NOMO-1 treated with dmso at 0.1 percent for 144 hours (cell line): ENCODE results near the gene AMPH.

Experiments
- DNase-seq: peaks from one replicate; lab custom pipeline; 2025; ENCODE audit not compliant: unreplicated experiment; lab: John Stamatoyannopoulos, UW

AMPH gene

GRCh38 chr7:38630720-38631673 lies at the start of gene AMPH:
Gene AMPH, minus strand, starts transcription at chr7:38631373. Its CDS starts 22 bp downstream, at chr7:38631351.
- DNase-seq, result no peak

DNA sequence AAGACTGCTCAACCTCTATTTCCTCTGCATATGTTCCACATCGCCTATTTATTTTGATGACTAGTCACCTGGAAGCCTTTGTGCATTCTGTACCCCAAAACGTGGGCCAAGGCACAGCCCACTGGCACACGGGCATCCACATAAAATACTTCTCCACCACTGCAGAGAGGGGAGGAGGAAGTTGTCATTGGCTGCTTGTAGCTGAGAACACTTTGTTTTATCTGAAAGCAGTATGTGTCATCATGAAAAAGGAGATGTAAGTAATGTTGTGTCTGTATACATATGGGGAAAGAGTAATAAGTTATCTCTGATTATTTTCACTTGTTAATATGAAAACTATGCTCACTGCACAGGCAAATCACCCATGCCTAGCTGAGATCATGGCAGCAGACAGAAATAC lies 48.2 kb upstream of the AMPH start:
- no peak for DNase-seq

DNA sequence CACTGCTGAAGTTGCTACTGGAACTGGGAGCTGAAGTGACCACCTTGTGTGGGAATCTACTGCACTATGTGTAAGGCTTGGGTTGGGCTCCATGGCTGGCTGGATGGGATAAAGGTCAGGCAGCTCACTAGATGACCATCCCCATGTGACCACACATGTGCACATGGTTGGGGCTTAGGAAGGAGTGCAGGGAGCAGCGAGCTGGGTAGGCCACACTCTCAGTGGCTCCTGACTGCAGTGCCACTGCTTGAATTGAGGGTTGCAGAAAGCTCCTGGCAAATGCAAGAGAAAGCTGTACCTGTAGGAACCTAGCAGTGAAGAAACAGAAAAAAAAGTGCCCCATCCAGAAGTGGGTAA lies 47.5 kb upstream of the AMPH start:
- no peak for DNase-seq

- DNase-seq, result no peak
These were observed 47.0 kb upstream of the AMPH start for GRCh38 chr7:38677981-38678697.

DNA sequence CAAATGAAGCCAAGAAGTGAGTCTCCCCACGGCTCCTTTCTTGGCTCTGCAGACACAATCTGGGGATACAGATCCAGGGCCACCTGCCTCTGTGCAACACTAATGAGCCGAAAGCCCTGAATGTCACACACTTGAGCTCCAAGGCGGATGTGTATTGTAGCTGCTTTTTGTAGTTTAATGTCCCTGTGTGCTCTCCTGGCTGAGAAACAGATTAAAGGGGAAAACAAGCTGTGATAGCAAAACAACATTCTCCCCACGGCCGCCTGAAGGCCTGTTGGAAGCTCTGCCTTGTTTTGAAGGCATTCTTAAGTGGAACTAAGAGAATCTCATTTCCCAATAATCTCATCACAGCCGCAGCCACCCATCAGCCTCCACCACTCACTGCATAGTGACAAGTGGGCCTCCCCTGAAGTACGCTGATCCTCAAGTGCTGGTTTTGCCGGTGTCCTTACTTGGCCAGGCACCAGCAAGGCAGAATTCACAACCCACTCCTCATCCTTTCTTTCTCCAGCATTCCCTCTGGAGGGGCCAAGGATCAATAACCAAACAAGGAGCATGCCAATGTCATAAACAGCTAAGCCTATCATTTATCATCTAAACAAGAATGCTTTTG lies 44.4 kb upstream of the AMPH start:
- DNase-seq, result no peak

DNA sequence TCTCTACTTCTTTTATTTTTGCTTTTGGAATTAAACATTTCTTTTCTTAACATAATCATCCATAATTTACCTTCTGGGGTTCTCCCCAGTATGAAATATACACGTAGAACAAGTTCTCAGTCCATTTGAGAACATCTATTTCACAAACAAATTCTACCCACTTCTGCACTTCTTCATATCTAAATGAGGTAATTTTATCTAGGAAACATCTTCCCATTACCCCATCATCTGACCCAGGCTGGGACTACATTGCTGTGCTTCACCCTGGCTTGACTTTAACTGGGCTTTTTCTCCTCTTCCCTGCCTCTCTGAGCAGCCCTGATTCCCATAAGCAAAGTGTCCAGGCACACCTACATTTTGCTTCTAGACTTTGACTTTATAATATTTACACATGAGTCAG lies 43.3 kb upstream of the AMPH start:
- no peak for DNase-seq

GRCh38 chr7:38673795-38674194 lies 42.6 kb upstream of the AMPH start:
- DNase-seq, result no peak

- DNase-seq, result no peak
These were observed 41.0 kb upstream of the AMPH start for GRCh38 chr7:38671911-38672905.

GRCh38 chr7:38669965-38670520 lies 38.9 kb upstream of the AMPH start:
- DNase-seq, result no peak

GRCh38 chr7:38664972-38665371 lies 33.8 kb upstream of the AMPH start:
- DNase-seq, result no peak

- peak; percentile 17 for DNase-seq
These were observed 29.4 kb upstream of the AMPH start for GRCh38 chr7:38660427-38661099.

DNA sequence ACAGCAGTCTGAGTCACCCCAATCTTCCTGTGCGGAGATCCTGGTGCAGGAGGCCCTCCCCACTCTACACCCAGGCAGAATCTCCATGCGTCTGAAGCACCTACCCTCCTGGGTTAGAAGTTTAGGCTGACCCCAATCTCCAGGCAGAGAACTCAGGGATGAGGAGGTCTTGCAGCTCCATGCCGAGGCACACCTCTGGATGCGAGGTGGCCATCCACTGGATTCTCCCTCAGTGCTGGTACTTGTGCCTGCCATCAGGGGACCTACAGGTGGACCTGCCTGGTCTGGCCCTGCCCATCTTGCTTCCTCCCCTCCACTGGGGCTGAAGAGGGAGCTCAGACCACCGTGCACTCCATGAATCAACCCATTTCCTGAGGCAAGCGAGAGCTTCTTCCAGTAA lies 28.8 kb upstream of the AMPH start:
- no peak for DNase-seq

DNA sequence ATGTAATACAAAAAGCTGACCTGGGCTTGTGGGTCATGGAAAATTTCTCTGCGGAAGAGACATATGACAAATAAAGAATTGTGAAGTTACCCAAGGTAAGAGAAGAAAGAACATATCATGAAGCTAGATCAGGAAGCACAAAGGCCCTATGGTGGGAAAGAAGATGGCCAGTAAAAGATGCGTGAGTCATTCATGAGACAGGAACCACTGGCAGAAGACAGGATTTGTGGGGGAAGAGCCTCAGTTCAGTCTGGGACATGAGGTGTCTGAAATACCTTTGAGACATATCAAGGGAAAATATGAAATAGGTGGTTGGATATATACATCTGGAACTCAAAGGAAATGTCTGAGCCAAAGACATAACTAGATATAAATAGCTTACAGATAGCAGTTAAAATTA lies 27.7 kb upstream of the AMPH start:
- DNase-seq, result no peak

DNA sequence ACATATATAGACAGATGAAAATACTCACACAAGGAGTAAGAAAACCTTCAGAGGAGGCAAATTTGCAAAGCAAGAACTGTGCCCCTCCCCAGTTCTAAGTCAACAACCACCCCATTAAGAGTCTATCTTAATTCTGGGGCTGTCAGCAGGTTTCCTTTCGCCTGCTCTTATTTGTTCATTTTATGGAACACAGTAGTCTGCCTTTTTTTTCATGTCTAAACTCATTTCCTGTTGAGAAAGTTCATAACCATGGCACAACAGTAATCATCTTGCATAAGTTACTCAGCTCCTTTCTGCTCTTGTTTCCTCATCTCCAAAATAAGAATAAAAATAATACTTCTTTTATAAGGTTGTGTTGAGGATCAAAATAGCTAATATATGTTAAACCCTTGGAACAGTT lies 25.8 kb upstream of the AMPH start:
- DNase-seq, result peak; percentile 6

DNA sequence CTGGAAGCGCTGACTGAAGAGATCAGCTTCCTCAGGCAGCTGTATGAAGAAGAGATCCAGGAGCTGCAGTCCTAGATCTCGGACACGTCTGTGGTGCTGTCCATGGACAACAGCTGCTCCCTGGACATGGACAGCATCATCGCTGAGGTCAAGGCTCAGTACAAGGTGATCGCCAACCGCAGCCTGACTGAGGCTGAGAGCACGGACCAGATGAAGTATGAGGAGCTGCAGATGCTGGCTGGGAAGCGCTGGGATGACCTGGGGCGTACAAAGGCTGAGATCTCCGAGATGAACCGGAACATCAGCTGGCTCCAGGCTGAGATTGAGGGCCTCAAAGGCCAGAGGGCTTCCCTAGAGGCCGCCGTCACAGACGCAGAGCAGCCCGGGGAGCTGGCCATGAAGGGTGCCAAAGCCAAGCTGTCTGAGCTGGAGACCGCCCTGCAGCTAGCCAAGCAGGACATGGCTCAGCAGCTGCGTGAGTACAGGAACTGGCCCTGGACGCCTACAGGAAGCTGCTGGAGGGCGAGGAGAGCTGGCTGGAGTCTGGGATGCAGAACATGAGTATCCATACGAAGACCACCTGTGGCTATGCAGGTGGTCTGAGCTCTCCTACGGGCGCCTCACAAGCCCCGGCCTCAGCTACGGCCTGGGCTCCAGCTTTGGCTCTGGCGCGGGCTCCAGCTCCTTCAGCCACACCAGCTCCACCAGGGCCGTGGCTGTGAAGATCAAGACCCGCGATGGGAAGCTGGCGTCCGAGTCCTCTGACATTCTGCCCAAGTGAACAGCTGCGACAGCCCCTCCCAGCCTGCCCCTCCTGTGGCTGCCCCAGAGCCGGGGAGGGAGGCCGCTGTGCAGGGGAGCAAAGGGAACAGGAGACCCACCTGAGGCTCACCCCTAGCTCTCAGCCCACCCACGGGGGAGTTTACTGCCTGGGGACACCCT lies 24.9 kb upstream of the AMPH start:
- no peak for DNase-seq

GRCh38 chr7:38637957-38638356 lies 6.8 kb upstream of the AMPH start:
- DNase-seq, result no peak

- DNase-seq, result no peak
These were observed 1.2 kb upstream of the AMPH start for GRCh38 chr7:38632411-38632810.

DNA sequence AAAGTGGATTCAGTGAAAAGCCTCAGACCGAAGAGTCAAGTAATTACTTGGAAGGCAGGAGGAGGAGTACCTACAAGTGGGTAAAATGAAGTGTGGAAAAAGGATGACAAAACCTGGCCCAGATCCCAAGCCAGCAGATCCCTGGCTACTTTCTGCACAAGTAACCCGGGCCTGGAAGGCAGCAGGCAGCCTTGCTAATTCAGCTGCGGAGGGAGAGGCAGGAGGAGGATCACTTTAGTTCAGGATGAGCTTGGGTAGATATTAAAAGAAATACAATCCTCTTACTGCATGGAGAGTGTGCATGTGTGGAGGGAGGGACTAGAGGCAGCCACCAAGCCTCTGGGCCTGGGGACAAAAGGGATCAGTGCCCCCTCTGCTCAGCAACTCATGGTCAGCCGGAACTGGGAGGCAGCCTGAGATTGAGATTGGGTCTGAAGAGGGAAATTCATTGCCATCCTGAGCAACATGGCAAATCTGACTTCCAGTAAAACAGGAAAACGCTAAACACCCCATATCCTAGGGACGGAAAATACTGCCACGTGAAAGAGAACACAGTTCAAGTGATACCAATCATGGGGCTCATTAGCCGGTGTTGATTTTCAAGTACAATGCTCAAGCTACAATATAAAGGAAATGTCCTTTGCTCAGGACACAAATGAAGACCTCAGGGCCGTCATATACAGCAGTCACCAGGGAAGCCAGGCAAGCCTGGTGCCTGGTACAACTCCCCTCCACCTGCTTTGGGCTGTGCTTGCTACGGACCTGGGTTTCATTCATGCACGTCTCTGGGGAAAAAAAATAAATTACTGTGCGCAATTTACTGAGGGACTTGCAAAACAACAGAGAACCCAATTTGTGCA lies 1.3 kb downstream of the AMPH start:
- no peak for DNase-seq
